NCI-H2107 treated with DMSO at 0.1 percent for 48 hours (cell line): ENCODE measurements around the gene FAM234A.

Source experiments
- DNase-seq: peaks from one replicate; lab custom pipeline; 2025; ENCODE audit not compliant: unreplicated experiment; lab: John Stamatoyannopoulos, UW

Gene FAM234A

DNA sequence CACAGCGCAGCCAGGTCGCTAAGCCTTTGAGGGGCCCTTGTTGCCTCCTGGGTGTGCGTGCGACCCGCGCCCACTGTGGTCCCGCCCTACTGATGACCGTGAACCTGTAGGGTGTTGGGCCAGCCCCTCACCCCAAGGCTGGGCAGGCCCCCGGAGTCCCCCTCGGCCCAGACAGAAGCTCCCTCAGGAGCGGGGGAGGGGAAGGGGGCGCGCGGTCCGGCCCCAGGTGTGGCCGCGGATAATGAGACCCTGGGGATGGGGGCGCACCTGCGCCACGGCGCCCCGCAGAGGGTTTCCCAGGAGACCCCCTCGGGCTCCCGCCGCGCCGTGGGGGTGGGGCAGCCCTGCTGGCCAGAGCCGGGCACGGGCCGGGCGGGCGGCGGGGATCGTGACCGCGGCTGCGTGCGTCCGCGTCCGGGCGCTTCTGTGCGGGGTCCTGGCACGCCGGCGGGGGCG is 45.4 kb downstream of the FAM234A start:
- no peak for DNase-seq

DNA sequence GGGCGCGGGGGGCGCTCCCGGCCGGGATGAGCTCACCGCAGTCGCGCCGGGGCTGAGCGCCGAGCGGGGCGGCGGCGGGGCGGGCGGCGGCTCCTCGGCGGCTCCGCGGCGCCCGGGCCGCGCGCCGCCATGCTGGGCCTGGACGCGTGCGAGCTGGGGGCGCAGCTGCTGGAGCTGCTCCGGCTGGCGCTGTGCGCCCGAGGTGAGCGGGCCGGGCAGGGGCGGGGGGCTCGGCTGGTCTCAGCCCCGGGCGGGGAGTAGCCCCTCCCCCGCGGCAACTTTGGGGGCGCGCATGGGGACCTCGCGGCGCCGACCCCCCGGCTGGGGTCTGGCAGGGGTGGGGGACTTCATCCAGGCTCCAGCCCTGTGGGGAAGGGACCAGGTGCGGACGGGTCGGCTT is 45.9 kb downstream of the FAM234A start, which contains the start of gene ARHGDIG:
TSS of gene ARHGDIG (plus strand) at position 40 of the 400 bp plus-strand sequence. CDS start at position 130, 90 bp downstream.
- no peak for DNase-seq

DNA sequence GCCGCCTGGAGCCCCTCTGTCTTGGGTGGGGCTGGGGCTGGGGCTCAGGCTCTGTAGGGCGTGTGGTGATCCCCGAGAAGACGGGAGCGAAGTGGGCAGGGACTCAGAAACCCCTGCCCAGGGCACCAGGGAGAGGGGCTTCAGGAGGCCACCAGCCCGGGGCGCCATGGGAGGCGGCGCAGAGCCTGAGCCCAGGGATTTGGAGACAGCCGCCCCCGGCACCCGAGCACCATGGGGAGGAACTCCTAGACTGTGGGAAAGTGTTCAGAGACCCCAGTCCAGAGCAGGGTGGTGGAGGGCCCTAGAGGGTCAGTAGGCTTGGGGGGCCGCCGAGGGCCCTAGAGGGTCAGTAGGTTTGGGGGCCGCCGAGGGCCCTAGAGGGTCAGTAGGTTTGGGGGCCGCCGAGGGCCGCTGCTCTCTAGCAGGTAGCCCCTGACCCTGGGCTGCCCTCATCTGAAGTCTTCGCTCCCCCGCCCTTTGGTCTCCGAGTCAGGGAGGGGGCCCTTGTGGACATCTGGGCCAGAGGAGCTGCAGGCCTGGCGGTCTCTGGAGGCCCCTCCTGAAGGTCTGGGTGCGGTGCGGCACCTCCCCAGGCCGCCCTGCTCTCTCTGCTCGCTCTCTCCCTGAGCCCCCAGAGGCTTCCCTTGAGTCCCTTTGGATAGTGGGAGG is 46.5 kb downstream of the FAM234A start:
- no peak for DNase-seq

DNA sequence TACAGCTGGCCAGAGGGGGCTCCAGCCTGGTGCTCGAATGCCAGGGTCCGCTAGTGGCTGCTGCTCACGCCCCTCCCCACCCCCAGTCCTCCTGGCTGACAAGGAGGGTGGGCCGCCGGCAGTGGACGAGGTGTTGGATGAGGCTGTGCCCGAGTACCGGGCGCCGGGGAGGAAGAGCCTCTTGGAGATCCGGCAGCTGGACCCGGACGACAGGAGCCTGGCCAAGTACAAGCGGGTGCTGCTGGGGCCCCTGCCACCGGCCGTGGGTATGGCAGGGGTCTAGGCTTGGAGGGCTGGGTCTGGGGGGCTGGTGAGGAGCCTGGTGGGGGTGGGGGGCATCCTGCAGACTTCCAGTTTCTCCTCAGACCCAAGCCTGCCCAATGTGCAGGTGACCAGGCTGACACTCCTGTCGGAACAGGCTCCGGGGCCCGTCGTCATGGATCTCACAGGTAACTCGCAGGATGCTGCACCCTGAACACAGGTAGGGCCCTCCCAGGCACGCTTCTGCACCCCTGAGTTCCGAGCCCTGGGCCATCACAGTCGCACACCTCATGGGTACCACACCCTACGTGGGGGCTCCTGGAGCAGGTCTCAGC is 47.1 kb downstream of the FAM234A start:
- no peak for DNase-seq

DNA sequence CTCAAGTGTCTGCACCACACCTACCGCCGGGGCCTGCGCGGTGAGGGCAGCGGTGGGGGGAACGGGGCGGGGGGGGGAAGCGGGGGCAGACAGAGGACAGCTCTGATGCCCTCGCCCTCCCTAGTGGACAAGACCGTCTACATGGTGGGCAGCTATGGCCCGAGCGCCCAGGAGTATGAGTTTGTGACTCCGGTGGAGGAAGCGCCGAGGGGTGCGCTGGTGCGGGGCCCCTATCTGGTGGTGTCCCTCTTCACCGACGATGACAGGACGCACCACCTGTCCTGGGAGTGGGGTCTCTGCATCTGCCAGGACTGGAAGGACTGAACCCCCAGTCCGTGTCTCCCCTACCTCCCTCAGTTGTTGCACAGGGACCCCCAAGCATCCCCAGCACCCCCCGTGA is 47.9 kb downstream of the FAM234A start:
- no peak for DNase-seq

DNA sequence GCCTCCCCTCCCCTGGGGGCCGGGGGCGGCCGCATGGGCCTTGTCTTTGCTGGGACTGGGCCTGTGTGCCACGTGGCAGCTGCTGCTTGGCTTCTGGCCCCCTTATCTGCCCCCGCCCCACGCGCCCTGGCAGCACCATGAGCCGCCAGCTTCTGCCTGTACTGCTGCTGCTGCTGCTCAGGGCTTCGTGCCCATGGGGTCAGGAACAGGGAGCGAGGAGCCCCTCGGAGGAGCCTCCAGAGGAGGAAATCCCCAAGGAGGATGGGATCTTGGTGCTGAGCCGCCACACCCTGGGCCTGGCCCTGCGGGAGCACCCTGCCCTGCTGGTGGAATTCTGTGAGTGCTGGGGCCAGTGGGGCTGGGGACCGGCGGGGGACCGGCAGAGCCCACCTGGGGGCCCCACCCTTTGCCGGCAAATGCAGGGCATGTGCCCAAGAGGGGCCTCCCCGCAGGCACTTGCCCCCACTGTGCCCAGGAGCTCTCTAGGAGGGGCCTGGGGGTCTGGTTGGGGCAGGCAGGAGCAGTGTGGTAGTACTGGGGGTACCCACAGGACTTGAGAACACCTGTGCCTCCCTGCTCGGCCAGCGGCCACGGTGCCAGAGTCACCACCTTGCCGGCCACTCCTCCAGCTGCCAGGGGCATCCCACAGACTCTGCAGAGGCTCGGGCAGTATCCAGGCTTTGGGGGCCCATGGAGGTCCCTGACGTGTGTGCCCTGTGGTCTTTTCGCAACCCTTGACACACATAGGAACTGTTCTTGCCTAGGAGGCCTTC is 48.6 kb downstream of the FAM234A start, which contains the start of gene PDIA2:
TSS of gene PDIA2 (plus strand) at position 132 of the 773 bp plus-strand sequence. CDS start at position 138, 6 bp downstream.
- no peak for DNase-seq

DNA sequence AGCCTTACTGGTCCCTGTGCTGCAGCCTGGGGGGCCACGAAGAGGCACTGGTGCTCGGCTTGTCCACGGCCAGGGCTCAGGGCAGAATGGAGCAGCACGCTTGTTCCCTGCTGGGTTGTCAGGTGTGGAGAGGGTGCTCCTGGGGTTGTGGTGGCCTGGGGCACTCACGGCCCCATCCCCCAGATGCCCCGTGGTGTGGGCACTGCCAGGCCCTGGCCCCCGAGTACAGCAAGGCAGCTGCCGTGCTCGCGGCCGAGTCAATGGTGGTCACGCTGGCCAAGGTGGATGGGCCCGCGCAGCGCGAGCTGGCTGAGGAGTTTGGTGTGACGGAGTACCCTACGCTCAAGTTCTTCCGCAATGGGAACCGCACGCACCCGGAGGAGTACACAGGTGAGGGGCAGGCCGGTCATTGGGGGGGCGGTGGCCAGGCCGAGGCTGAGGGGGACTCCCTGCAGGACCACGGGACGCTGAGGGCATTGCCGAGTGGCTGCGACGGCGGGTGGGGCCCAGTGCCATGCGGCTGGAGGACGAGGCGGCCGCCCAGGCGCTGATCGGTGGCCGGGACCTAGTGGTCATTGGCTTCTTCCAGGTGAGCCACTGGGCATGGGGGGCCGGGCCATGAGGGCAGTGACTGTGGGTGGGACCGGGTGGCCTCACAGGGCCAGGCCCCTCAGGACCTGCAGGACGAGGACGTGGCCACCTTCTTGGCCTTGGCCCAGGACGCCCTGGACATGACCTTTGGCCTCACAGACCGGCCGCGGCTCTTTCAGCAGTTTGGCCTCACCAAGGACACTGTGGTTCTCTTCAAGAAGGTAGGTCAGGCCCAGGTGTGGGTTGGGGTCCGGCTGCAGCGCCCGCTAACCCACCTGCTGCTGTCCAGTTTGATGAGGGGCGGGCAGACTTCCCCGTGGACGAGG is 49.8 kb downstream of the FAM234A start:
- DNase-seq = no peak

DNA sequence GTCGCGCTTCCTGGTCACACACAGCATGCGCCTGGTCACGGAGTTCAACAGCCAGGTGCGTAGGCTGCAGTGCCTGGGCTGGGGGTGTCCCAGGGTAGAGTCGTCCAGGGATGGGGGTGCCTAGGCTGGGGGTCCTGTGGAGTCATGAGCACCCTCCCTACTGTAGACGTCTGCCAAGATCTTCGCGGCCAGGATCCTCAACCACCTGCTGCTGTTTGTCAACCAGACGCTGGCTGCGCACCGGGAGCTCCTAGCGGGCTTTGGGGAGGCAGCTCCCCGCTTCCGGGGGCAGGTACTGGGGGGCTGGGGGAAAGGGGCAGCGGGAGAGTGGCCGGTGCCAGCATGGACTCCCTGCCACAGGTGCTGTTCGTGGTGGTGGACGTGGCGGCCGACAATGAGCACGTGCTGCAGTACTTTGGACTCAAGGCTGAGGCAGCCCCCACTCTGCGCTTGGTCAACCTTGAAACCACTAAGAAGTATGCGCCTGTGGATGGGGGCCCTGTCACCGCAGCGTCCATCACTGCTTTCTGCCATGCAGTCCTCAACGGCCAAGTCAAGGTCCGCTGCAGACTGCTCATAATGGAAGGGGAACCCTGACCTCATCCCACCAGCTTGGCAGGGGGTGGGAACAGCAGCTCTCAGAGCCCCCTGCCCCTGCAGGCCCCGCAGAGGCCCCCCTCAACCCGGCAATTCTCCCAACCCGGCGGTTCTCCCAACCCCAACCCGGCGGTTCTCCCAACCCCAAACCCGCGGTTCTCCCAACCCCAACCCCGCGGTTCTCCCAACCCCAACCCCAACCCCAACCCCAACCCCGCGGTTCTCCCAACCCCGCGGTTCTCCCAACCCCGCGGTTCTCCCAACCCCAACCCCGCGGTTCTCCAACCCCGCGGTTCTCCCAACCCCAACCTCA is 50.8 kb downstream of the FAM234A start:
- no peak for DNase-seq

DNA sequence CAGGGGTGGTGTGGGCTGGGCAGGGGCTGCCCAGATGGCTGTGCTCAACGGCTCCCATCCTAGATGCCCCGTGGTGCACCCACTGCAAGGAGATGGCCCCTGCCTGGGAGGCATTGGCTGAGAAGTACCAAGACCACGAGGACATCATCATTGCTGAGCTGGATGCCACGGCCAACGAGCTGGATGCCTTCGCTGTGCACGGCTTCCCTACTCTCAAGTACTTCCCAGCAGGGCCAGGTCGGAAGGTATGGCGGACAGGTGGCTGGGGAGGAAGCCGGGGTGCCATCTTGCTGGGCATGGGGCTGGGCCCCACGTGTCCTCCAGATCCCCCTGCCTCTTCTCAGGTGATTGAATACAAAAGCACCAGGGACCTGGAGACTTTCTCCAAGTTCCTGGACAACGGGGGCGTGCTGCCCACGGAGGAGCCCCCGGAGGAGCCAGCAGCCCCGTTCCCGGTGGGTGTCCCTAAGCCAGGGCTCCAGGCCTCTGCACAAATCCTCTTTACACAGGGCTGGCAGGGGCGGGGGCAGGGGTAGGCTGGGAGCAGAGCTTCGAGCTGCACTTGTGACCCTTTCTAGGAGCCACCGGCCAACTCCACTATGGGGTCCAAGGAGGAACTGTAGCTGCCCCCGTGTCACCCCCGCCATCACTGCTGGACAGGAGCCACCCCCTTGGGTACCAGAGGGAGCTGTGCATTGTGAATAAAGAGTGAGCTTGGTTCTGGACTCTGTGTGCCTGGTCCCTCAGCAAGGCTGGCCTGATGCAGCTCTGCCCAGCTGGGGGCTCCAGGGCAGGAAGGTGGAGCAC is 52.1 kb downstream of the FAM234A start:
- DNase-seq = no peak

DNA sequence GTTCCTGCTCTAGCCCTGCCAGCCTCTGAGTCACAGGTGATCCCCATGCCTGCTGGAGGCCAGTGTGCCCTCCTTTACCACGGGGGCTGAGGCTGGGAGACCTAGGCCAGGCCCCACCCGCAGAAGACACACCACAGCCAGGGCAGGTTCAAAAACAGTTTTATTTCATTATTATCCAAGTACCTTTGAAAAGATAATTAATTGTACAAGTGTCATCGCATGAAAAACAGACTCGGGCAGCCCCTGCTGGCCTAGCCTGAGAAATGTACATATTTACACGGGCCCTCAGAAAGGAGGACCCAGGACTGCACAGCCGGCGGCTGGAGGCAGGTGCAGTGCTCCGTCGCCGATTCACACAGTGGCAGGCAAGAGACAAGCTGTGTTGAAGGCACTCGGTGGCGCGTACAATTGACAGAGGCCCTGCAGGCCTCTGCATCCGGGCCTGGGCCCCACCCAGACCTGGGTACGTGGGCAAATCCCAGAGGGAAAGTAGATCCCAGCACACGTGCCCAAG is 52.7 kb downstream of the FAM234A start:
- peak; percentile 30 for DNase-seq

DNA sequence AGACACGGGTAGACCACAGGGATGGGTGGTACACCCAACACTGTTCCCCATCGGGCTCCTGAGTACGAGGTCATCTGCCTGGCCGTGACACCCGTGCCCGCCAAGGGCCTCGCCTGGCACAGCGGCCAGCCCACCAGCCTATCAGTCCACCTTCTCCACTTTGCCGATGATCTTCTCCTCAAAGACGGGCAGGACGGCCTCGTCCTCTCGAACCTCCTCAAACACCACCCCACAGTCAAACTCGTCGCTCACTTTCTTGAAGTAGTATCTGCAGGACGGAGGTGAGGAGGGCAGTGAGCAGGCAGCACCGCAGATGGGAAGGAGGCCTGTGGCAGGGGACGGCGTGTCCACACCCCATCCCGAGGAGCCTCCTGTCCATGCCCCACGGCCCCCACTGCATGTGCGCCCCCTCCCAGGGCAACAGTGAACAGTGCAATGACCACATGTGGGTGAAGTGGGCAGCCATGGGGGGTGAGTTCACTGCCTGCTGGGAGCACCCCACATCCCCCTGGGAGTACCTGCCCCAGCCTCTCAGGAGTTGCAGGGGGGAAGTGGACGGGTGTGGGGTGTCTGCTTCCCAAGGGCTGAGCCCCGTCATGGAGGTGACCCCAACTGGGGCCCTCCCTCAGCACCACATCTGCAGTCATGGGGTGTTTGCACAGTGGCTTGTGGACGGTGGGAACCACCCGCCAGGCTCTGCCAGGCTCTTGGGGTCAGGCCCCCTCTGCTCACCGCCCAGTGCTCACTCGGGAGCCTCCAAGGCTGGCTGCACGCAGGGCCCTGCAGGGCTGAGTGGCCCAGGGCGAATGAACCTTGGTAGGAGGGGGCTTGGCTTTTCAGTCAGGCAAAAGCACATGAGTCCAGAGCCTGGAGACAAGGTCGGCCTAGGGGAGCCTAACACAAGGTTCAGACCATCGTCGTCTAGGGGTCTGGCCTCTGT is 53.6 kb downstream of the FAM234A start:
- no peak for DNase-seq

DNA sequence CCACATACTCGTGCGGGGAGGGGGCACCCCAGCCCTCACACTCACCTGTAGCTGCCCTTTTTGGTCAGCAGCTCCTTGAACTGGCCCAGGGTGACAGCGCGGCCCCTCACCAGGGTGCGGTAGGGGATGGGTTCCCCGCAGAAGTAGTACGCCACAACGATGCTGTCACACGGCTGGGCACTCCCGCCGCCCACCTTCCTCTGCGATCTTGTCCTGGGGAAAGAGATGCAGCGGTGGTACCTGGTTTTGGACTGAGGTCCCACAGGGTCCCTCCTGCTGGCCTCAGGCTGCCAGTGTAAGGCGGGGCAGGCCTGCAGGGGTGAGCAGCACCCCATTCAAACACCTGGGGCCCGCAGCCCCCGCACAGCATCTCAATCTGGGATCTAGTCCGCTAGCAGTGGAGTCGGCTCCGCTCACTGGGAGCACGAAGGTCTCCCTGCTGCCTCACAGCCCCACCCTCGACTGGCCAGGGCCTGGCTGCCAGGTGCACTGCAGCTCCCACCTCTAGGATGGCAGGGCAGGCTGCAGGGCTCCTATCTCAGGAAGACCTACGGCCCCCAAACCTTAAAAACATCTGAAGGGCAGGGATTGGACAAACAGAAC is 54.9 kb downstream of the FAM234A start:
- DNase-seq = no peak

DNA sequence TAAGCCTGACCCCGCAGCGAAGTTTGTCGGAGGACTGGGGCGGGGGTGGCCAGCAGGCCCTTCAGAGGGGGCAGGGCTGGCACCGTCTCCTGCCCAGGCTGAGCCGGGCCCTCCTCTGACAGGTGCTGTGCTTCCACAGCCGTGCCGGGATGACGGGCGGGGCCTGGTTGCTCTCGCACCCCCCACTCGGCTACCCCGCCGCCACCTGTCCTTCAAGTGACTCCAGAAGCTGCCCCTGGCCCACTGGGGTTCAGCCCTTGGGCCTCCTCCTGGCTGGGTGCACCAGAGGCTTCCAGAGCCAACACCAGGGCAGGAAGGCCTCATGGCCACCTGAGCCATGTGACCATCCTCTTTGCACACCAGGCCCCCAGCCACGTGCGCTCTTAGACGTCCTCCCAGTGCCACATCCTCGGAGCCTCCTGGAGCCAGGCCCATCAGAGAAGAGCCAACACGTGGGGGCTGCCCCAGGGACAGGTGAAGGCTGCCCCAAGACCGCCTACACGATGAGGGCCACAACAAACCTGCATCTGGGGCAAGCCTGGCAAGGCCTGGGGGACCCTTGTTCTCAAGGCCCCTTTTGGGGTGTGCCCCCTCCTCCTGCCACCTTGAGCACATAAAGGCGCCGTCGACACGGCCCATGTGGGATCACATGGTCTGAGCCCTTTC is 55.5 kb downstream of the FAM234A start:
- no peak for DNase-seq

DNA sequence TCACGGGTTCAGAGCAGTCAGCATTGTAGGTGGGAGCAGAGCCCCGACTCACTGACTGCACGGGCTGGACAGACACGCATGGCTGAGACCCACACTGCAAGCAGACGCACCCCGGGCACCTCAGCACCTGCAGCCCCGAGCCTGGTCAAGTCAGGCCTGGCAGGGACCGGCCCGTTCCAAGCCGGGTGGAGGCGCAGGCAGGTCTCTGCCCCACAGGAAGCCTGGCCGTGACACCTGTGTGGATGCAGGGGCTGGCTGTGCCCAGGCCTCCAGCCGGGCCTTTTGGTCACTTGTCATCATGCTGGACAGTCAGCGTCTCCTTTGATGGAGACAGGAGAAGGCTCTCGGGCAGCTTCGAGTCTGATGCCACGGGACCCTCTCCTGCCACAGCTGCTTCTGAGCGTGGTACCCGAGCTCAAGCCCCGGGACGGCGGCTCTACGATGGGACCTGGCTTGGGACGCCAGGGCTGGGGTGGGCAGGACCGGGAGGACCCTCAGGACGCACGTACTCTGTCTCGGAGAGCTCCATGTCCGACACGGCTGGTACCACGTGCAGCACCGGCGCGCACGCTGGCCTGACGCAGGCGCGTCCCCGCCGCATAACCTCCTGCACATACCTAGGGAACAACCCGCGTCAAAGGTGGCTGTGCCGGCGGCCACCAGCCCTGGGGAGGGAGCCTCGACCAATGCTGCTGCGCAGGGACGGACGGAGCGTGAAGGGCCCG is 56.2 kb downstream of the FAM234A start:
- no peak for DNase-seq

DNA sequence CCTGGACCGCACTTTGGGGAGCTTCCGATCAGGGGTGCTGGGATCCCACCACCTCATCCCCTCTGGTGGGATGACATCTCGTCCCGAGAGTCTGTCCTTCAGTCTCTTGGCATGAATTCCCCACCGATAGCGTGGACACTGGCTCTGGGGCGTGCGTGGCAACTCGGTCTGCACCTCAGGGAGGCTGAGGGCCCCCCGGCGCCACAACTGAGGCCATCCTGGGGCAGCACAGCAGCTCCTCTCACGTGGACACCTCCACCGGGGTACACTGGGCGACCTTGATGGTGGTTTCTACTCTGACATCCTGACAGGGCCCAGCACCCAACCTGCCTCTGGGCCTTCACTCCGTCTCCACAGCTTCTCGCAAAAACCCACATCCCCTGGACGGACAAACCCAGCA is 56.9 kb downstream of the FAM234A start:
- no peak for DNase-seq
